GM18526 (cell line): ENCODE measurements around the gene ARFGAP1.

Source experiments
- POLR2A ChIP-seq: IDR thresholded peaks from 3 replicates; pipeline ENCODE4 v1.6.1; 2011; ENCODE audit not compliant: insufficient read length; ENCODE audit errors: extremely low read depth

The ARFGAP1 gene

GRCh38 chr20:63253438-63254231, 19.0 kb upstream of the ARFGAP1 start:
- TF ChIP-seq POLR2A: no peak

- TF ChIP-seq POLR2A: no peak
Observed at GRCh38 chr20:63254232-63254605, 18.4 kb upstream of the ARFGAP1 start, which contains the start of gene NKAIN4. Gene NKAIN4, minus strand, starts transcription at chr20:63254463. Its CDS starts 13 bp downstream, at chr20:63254450.

DNA sequence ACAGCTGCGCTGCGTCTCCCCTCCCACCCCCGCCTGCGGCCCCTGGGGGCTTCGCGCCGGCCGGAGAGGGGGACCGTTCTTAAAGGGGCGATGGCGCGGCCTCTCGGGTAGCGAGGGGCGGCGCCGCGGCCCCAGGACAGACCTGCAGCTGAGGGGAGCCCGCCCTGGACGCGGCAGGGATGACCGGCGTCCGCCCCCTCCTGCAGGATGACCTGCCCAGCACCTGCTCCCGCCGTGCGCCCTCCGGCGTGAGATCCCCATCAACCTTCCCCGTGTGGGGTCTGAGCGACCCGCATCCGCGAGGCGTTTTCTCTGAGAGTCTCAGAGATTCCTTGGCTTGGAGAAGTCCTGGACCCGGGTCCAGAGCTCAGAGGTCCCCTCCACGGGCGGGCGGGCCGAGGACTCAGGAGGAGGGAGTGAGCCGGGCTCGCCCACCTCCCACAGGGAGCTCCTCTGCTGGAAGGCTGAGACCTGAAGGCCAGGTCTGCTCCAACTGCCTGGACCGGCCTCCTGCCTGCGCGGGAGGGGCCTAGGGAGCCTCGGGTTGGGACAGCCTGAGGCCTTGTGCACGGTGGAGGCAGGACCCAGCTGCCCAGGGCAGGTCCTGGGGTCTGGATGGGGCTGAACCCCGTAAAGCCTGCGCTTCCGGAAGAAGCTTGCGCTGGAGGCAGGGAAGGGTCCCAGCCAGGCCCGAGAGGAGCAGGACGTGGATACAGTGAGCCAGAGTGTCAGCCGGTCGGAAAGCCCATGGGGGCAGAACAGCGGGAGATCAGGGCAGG, 17.8 kb upstream of the ARFGAP1 start:
- no peak for TF ChIP-seq POLR2A

- TF ChIP-seq POLR2A: no peak
Observed at GRCh38 chr20:63255931-63256704, 16.5 kb upstream of the ARFGAP1 start.

DNA sequence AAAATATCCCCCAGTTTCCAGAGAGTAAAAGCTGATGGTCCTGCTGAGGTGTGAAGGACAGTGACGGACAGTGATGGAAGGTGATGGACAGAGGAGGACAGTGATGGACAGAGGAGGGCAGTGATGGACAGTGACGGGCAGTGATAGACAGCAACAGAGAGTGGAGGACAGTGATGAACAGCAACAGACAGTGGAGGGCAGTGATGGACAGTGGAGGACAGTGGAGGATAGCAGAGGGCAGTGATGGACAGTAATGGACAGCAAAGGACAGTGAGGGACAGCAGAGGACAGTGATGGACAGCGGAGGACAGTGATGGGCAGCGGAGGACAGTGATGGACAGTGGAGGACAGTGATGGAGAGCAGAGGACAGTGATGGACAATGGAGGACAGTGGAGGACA, 15.7 kb upstream of the ARFGAP1 start:
- TF ChIP-seq POLR2A: no peak

DNA sequence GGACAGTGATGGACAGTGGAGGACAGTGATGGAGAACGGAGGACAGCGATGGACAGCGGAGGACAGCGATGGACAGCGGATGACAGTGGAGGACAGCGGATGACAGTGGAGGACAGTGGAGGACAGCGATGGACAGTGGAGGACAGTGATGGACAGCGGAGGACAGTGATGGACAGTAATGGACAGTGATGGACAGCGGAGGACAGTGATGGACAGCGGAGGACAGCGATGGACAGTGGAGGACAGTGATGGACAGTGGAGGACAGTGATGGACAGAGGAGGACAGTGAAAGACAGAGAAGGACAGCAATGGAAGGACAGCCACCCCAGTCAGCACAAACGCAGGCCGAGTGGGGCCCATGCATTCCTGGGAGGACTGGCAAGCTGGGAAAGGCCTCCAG, 15.0 kb upstream of the ARFGAP1 start:
- TF ChIP-seq POLR2A: no peak

DNA sequence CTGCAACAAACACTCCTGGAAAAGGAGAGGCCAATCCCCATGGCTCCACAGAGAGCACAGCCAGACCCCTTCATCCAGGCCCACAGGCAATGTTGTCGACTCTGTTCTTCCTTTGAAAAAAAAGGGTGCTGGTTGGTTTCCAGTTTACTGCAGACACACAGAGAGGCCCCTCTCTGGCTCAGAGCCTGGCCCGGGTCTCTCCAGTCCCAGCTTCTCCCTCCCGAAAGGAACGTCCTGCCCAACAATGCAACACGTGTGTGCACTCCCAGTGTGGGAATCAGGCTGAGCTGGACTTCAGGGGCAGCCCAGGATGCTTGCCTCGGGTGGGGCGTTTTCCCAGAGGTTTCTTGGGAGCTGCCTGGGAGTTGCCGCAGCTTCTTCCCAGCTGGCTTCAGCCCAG, 13.8 kb upstream of the ARFGAP1 start:
- no peak for TF ChIP-seq POLR2A

GRCh38 chr20:63259734-63260460, 12.7 kb upstream of the ARFGAP1 start:
- no peak for TF ChIP-seq POLR2A

- TF ChIP-seq POLR2A: no peak
Observed at GRCh38 chr20:63260521-63260920, 12.1 kb upstream of the ARFGAP1 start.

DNA sequence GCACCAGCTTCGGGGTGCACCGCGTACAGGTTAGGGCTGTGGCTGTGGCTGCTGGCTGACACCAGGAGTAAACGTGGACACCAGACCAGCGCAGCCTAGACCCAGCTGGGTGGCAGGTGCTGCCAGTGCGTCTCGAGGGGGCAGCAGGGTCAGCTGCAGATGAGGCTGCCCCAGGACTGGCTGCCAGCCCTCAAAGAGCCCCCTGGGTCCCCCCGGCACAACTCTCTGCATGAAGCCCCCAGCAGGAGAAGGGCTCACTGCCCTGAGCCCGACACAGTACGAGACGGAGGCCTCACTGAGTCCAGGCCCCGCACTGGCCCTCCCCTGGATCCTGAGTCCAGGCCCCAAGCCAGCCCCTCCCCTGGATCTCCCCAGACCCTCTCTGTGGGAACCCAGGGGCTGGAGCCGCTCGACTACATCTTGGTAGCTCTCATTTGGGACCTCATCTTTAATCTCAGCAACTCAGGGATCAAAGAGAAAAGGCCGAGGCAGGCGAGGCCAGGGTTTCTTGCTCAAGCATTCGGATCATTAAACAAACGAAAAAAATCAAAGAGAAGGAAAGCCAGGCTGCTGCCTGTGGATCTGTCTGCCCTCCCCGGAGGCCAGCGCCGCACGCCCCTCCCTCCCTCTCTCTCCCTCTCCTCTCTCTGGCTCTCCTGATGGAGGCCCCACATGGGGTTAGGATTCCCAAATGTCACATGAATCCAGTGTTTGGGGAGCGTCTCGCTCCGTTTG, 11.4 kb upstream of the ARFGAP1 start:
- TF ChIP-seq POLR2A: no peak

GRCh38 chr20:63261795-63262528, 10.7 kb upstream of the ARFGAP1 start:
- TF ChIP-seq POLR2A: no peak

- TF ChIP-seq POLR2A: no peak
Observed at GRCh38 chr20:63262836-63263235, 9.8 kb upstream of the ARFGAP1 start.

DNA sequence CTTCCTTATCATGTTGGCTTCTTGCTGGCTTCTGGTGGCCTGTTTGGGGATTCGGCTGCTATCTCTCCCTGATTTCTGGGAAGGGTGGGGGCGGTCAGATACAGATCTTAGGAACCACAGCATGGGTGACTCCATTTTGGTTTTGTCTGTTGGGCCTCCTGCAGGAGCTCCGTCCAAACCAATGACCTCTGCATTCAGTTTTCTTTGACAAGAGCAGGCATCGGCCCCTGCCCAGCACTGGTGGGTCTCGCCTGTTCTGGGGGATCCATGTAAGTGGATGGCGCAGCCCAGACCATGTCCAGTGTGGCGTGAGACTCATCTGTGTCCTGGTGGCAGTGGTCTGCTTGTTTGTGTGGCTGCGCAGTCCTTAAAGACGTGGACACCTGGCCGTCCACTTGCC, 8.6 kb upstream of the ARFGAP1 start:
- TF ChIP-seq POLR2A: no peak

DNA sequence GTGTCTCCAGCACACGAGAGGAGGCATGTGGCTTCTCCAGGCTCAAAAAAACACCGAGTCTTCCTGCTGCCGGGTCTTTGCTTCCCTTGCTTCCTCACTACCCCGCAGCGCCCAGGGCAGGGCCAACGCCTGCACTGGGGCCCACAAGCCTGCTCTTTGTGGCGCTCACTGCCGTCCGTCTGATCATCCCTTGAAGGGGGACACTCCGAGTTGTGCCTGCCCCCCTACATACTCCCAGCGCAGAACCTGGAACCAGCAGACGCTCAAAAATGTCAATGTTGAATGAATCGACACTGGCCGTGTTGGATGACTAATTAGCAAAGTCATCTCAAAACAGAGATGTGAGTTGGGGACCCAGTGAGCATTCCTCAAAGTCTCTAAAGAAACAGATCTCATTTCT, 8.1 kb upstream of the ARFGAP1 start:
- TF ChIP-seq POLR2A: no peak

GRCh38 chr20:63265891-63266515, 6.6 kb upstream of the ARFGAP1 start:
- TF ChIP-seq POLR2A: no peak
